GM19467 (cell line): Measurements from ENCODE around the gene RALGPS2.
A peak's percentile ranks its signal among the peaks of the same experiment; 100 is the strongest.

Experiments used
- ATAC-seq: cut with Tn5 transposase; IDR thresholded peaks from one replicate; pipeline ENCODE4 v1.9.1; 2021; ENCODE audit warnings: mild to moderate bottlenecking, moderate library complexity; ENCODE audit not compliant: unreplicated experiment

Gene RALGPS2

DNA sequence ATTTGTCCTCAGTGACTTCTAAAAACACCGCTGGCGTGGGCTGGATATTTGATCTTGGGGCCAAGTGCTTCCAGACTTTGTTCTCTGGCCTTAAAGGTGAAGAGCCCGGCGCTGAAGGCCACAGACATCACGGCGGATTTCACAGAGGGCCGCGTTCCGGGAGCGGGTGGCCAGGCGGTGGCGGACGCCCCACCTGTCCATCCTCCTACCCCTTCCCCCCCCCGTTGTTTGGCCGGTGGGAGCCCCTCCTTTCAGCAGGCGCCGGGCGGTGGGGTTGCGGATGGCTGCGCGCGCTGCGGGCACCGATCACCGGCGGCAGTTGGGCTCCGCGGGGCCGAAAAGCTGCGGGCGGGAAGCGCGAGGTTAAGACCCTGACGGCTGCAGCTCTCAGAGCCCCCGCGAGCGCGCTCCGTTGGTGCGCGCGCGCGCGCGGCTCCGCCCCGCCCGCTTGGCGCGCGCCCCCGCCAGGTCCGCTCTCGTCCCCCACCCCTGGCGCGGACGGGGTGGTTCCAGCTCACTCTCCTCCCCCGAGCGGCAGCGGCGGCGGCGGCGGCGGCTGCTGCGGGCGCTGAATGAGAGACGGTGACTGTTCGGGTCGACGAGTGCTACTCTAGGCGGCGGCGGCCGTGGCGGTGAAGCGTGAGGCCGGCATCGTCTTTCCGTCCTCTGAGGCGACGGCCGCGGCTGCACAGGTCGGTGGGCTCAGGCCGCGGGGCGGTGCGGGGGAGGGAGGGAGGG, at the start of gene RALGPS2:
Gene RALGPS2, plus strand, starts transcription at position 517 of the 738 bp plus-strand sequence. CDS start 51,521 bp downstream, outside the sequence.
- peak; percentile 63 for ATAC-seq

GRCh38 chr1:178679237-178679636, 45.8 kb upstream of the RALGPS2 start:
- no peak for ATAC-seq

DNA sequence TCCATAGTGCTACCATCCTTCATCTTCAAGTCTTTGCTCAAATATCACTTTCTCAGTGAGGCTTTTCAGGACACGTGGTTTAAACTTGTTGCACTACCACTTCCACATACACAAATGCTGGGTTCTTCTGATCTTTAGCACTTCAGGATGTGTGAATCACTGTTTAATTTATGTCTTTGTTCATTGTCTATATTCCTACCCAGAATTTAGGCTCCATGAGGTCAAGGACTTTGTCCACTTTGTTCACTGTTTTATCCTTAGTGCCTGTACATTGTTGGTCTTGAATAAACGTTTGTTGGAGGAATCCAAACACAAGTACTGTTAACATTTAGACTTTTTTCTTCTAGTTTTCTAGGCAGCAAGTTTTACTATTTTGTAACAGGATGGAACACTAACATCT, 42.6 kb upstream of the RALGPS2 start:
- no peak for ATAC-seq

DNA sequence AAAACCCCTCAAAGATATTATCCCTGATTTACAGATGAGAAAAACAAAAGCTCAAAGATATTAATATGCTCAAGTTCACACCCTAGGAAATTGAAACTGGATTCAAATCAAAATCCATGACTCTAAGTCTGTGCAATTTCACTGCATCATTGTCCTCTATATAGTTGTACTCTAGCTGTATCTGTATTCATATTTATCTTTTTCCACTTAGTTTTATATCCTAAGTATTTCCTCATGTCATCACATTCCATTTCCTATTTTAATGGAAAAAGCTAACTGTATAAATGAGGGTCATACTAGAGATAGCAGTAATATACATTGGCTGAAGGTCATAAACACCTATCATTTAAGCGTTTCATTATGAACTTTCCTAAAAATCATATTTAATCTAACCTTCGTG, 42.2 kb upstream of the RALGPS2 start:
- ATAC-seq: no peak

- ATAC-seq: no peak
Measured at GRCh38 chr1:178683291-178683690, 41.8 kb upstream of the RALGPS2 start.

DNA sequence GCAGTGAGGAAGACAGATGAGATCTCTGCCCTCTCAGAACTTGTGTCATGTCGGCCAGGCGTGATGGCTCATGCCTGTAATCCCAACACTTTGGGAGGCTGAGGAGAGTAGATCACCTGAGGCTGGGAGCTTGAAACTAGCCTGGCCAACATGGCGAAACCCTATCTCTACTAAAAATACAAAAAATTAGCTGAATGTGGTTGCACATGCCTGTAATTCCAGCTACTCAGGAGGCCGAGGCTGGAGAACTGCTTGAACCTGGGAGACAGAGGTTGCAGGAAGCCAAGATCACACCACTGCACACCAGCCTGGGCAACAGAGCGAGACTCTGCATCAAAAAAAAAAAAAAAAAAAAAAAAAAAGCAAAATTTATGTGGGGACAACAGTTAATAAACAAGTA, 40.9 kb upstream of the RALGPS2 start:
- no peak for ATAC-seq

- ATAC-seq: no peak
Measured at GRCh38 chr1:178684542-178685000, 40.5 kb upstream of the RALGPS2 start.

DNA sequence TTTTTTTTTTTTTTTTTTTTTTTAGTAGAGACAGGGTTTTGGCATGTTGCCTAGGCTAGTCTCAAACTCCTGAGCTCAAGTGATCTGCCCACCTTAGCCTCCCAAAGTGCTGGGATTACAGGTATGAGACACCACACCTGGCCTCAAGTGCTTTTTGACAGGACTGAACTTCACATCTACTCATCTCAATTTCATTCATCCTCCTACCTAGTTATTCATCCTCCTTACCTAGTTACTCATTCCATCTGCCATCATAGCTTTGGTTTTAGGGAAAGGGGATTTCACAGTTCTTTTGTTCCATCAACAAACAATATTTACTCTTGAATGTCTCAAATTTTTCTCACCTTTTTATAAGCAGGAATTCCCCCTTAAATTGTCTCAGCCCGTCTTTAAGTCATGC, 38.6 kb upstream of the RALGPS2 start:
- no peak for ATAC-seq

DNA sequence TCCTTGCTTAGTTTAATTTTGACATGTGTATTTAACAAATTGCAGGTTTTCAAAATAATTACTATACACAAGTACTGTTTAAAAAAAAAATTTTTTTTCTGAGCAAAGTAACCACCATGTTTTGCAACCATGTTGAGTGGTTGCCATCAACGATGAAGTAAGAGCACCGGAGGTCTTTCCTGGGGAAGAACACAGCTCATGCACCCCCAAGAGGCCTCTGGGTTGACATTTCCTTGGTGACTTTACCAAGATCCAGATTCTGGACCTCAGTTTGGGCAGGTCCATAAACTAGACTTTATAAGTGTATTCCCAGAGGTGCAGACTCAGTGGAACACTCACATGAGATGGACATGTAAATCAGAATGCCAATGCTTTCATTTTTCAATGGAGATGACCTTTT, 36.8 kb upstream of the RALGPS2 start:
- no peak for ATAC-seq

GRCh38 chr1:178689769-178690168, 35.3 kb upstream of the RALGPS2 start:
- ATAC-seq: no peak

DNA sequence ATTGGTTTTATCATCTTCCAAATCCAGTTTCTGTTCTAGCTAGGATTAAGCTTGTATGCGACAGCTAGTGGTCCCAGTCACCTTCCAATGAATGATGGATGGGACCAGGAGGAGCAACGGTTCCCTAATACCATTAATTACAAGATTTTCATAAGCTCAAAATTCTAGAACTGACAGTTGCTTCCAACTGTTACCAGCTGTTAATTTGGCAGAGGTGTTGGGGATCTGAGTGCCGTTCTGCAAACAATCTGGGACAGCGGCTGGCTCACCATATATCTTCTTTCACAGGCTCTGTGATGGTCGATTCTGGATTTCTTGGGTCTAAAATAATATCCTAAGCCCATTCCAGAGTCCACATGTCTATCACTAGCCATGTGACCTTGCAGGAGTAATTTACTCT, 34.5 kb upstream of the RALGPS2 start:
- ATAC-seq: no peak

DNA sequence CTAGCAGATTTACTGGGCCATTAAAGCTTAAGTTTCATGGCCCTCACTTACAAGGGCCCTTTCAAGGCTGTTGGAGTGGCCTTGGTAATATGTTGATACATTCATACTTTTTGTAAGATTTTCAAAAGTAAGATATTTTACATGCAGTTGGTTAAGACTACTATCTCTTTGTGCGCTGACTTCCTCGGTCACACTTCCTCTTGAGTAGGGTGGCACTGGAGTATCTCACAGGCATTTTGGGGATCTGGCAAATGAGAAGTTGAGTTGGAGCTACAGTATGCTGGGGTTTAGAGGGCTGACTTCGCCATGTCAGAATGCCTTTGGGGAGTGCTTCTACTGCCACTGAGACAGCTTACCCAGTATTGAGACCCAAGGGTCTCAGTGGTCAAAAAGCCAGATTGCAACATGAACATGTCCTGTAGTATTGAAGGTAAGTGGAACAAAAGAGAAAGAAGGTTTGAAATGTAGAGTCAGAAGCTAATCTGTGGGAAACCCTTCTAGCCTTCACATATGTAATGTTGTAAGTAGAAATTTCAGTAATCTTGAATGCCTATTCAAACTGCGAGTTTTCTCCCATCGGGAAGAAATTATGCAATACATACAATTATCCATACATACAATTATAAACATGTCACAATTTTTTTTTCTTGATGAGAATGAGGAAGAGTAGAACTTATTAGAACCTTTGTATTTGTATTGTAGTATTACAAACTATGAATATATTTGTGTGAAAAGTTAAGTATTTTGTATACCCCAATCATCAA, 32.3 kb upstream of the RALGPS2 start:
- ATAC-seq: no peak

- no peak for ATAC-seq
Measured at GRCh38 chr1:178693366-178693765, 31.7 kb upstream of the RALGPS2 start.

DNA sequence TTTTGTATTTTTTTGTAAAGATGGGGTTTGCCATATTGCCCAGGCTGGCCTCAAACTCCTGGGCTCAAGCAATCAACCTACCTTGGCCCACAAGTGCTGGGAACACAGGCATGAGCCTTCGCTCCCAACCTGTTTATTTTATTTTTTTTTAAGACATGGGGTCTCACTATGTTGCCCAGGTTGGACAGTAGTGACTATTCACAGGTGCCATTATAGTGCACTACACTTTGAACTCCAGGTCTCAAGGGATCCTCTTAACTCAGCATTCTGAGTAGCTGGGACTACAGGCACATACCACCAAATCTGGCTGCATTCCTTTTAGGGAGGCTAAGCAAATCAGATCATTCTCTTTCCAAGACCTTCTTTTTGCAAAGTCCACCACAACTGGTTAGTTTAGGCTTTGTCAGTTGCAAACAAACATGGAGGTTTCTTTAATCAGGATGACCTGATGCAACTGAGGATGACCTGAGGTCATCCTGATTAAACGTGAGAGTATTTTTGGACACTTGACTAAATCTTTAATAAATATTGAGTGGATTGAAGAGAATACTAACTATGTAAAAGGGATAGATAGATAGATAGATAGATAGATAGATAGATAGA, 30.0 kb upstream of the RALGPS2 start:
- ATAC-seq: no peak

- no peak for ATAC-seq
Measured at GRCh38 chr1:178702146-178702545, 22.9 kb upstream of the RALGPS2 start.

- ATAC-seq: no peak
Measured at GRCh38 chr1:178704833-178705232, 20.2 kb upstream of the RALGPS2 start.

- ATAC-seq: no peak
Measured at GRCh38 chr1:178706432-178706831, 18.6 kb upstream of the RALGPS2 start.

DNA sequence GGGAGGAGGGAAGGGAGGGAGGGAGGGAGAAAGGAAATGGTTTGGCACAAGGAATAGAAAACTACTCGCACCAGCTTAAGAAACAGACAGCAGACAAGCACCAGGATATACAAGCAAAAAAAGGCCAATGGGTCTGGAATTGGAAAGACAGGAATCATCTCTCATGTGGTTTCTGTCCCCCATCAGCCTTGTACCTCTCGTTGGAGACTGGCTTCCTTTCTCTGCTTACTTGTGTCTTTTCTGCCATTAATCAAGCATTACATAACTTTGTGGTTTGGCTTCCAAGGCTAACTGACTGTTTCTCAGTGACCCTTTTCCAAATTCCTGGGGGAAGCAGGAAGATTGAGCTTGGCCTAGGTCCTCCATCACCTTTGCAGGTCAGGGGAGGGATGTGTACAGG, 11.8 kb upstream of the RALGPS2 start:
- no peak for ATAC-seq

DNA sequence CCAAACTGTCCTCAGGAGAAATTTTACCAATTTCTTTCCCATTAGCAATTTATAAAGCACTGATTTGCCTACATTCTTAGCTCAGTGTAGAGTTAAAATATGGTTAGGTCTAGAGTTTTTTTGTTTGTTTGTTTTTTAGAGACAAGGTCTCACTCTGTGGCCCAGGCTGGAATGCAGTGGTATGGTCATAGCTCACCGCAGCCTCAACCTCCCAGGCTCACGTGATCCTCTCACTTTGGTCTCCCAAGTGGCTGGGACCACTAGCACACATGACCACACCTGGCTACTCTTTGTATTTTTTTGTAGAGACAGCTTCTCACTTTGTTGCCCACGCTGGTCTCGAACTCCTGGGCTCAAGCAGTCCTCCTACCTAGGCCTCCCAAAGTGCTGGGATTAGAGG, 10.6 kb upstream of the RALGPS2 start:
- ATAC-seq: no peak

- ATAC-seq: no peak
Measured at GRCh38 chr1:178716111-178716510, 8.9 kb upstream of the RALGPS2 start.

GRCh38 chr1:178718520-178718919, 6.5 kb upstream of the RALGPS2 start:
- ATAC-seq: no peak

- ATAC-seq: no peak
Measured at GRCh38 chr1:178723546-178723945, 1.5 kb upstream of the RALGPS2 start.
